GM12875 (cell line): ENCODE results near the gene PHLPP1.

Experiments used
- H3K4me3 ChIP-seq: one replicate; pipeline ENCODE4 v1.5.1; 2011; ENCODE audit warnings: low read depth, low read length, control low read depth
- TF ChIP-seq, protein P1 (sequence below): IDR thresholded peaks from 2 replicates; pipeline ENCODE4 v1.5.1; 2011; ENCODE audit warnings: low read depth, mild to moderate bottlenecking, control low read depth, inconsistent platforms, low read length, moderate library complexity, borderline replicate concordance; ENCODE audit not compliant: insufficient read depth

Gene PHLPP1

DNA sequence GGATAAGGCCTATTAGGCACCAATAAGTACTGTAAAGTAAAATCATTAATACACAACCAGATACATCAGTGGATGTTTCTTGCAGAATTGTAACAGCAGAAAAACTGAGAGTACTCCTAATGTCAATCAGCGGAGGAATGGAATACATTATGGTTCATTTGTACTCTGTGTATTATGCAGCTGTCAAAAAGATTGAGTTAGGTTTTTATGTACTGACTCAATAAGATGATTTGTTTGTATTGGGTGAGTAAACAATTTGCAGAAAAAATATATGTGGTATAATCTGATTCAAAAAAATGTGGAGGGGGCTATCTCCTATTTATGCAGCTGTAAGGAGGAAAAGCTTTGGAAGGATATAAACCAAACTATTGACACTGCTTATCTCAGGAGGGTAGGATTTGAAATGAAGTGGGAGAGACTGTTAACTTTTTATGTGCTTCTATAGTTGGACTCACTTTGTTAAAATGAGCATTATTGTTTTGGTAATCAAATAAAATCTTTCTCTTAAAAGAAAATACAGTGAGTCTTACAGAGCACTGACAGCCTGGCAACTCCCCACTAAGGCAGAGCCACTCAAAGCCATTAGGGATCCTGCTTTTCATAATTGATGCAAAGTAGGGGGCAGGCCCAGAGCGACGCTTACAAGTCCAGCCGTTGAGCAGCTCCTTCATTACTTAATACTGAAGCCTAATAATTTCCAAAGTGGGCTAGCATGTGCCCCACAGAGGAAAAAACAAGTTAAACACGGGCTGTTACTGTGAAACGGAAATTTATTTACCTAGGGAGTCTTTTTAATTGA is 168.8 kb downstream of the PHLPP1 start:
- no peak overlapping the region for H3K4me3 ChIP-seq
- TF ChIP-seq, protein P1, sequence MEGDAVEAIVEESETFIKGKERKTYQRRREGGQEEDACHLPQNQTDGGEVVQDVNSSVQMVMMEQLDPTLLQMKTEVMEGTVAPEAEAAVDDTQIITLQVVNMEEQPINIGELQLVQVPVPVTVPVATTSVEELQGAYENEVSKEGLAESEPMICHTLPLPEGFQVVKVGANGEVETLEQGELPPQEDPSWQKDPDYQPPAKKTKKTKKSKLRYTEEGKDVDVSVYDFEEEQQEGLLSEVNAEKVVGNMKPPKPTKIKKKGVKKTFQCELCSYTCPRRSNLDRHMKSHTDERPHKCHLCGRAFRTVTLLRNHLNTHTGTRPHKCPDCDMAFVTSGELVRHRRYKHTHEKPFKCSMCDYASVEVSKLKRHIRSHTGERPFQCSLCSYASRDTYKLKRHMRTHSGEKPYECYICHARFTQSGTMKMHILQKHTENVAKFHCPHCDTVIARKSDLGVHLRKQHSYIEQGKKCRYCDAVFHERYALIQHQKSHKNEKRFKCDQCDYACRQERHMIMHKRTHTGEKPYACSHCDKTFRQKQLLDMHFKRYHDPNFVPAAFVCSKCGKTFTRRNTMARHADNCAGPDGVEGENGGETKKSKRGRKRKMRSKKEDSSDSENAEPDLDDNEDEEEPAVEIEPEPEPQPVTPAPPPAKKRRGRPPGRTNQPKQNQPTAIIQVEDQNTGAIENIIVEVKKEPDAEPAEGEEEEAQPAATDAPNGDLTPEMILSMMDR: no peak

DNA sequence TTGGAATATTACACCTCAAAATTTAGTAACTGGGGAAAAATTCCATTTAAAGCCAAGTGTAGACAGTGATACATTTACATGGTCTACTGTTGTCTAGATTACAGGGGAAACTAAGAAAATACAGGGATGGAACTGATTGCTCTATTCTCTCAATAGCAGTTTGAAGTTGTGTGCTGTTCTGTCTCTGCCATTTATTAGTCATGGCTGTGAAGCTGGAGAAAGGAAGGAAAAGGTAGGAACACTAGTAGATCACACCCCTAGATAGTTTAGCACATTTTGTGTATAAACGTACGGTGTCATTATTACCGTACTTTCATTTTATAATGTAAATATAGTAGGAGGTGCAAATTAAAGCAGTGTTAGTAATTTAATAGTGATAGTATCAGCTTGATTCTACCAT is 170.5 kb downstream of the PHLPP1 start:
- H3K4me3 ChIP-seq: no peak overlapping the region
- TF ChIP-seq, protein P1: no peak

DNA sequence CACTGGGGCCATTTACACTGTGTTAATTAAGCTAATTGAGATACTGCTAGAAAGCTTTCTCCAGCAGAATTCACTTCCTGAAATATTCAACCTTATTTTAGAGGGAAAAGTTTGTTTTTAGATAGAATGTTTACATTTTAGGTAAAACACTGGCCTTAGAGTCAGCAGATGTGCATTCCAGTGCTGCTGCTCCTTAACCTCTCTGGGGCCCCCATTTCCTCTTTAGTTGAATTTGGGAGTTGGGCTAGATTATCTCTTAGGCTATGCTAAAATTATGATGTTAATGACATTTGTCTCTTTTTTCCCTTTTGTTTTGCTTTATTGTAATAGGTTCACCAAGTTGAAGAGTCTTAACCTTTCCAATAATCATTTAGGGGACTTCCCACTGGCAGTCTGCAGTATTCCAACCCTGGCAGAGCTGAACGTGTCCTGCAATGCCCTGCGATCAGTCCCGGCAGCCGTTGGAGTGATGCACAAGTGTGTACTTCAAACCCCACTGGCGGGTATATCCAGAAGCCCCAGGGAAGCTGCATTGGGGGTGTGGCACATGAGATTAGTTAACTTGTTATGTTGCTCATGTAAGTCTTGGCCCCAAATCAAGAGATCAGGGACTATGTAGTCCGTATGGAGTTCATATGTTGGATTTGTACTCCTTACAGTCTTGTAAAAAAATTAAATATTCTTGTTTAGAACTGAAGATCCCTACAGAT is 179.5 kb downstream of the PHLPP1 start:
- TF ChIP-seq, protein P1: no peak
- no peak overlapping the region for H3K4me3 ChIP-seq

DNA sequence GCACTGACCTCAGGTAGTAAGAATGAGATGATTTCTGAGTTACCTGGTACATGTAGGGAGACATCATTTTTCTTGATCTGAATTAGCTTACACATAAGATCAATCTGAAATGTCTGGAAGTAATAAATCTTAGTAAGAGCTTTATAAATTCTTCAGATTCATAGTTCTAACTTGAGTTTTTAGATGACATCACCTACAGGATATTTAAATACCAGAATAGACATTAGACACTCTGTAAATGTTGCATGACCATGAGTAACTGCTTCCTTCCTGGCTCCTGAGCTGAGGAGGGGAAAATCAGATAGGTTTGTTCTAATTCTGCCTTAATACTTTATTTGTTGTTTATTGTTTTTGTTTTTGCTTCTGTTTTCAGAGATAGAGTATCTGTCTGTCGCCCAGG is 181.8 kb downstream of the PHLPP1 start:
- TF ChIP-seq, protein P1: no peak
- H3K4me3 ChIP-seq: no peak overlapping the region

DNA sequence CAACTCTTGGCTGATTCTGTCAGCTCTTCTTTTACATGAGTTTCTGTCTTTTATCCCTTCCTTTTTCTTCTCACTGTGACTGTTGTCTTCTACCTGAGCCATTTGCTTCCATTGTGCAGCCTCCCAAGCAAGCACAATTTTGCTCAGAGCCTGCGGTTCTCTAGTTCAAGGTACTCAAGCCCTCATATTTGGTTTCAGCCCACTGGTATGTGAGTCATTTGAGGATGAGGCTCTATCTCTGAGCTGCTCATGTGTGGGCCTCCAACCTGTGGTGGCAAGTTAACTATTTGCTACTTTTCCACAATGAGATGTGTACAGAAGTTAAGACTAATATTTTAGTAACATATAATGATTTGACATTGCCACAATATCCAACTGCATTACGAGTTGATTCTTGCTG is 183.0 kb downstream of the PHLPP1 start:
- no peak overlapping the region for H3K4me3 ChIP-seq
- TF ChIP-seq, protein P1: no peak

DNA sequence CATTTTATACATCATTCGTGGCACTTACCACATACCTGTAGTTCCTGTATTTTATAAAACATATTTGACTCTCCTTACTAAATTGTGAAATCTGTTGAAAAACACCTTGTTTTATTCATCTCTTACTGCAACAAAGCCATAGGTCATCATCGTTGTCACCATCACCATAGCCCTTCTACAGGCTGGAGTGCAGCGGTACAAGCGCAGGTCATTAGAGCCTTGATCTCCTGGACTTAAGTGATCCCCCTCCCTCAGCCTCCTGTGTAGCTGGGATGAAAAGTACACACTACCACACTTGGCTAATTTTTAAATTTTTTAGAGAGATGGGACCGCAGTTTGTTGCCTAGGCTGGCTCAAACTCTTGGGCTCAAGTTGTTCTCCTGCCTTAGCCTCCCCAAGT is 184.2 kb downstream of the PHLPP1 start:
- TF ChIP-seq, protein P1: no peak
- H3K4me3 ChIP-seq: no peak overlapping the region
